ENCODE results near the gene PTPRS.

PTPRS gene

GRCh38 chr19:5321851-5322681 is 18.5 kb downstream of the PTPRS start (continued):
- TF ChIP-seq, protein P1, sequence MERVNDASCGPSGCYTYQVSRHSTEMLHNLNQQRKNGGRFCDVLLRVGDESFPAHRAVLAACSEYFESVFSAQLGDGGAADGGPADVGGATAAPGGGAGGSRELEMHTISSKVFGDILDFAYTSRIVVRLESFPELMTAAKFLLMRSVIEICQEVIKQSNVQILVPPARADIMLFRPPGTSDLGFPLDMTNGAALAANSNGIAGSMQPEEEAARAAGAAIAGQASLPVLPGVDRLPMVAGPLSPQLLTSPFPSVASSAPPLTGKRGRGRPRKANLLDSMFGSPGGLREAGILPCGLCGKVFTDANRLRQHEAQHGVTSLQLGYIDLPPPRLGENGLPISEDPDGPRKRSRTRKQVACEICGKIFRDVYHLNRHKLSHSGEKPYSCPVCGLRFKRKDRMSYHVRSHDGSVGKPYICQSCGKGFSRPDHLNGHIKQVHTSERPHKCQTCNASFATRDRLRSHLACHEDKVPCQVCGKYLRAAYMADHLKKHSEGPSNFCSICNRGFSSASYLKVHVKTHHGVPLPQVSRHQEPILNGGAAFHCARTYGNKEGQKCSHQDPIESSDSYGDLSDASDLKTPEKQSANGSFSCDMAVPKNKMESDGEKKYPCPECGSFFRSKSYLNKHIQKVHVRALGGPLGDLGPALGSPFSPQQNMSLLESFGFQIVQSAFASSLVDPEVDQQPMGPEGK (tag by site-specific recombination; IDR thresholded peaks at IDR 0.05) = no peak
- TF ChIP-seq ZSCAN5A (tag by site-specific recombination; IDR thresholded peaks at IDR 0.05) = no peak
- TF ChIP-seq ZNF239 (tag by site-specific recombination; IDR thresholded peaks at IDR 0.05) = no peak
- TF ChIP-seq, protein P2, sequence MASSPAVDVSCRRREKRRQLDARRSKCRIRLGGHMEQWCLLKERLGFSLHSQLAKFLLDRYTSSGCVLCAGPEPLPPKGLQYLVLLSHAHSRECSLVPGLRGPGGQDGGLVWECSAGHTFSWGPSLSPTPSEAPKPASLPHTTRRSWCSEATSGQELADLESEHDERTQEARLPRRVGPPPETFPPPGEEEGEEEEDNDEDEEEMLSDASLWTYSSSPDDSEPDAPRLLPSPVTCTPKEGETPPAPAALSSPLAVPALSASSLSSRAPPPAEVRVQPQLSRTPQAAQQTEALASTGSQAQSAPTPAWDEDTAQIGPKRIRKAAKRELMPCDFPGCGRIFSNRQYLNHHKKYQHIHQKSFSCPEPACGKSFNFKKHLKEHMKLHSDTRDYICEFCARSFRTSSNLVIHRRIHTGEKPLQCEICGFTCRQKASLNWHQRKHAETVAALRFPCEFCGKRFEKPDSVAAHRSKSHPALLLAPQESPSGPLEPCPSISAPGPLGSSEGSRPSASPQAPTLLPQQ (tag by site-specific recombination; IDR thresholded peaks at IDR 0.05) = no peak
- no peak for TF ChIP-seq ZBTB1 (tag by site-specific recombination; IDR thresholded peaks at IDR 0.05)
- TF ChIP-seq SCRT2 (tag by site-specific recombination; IDR thresholded peaks at IDR 0.05) = no peak
- TF ChIP-seq ZNF341 (tag by site-specific recombination; IDR thresholded peaks at IDR 0.05; ENCODE audit: low read depth) = no peak
- TF ChIP-seq ZFHX2 (tag by site-specific recombination; conservative IDR thresholded peaks at IDR 0.05) = peak; percentile 51
- TF ChIP-seq ZSCAN16 (tag by site-specific recombination; IDR thresholded peaks at IDR 0.05) = no peak
- TF ChIP-seq YY1 (tag by site-specific recombination; IDR thresholded peaks at IDR 0.05) = no peak
- TF ChIP-seq IKZF3 (tag by site-specific recombination; IDR thresholded peaks at IDR 0.05) = no peak
- no peak for TF ChIP-seq ZNF362 (tag by site-specific recombination; IDR thresholded peaks at IDR 0.05)
- TF ChIP-seq ZNF394 (tag by site-specific recombination; IDR thresholded peaks at IDR 0.05; ENCODE audit: borderline replicate concordance) = no peak
- no peak for TF ChIP-seq OVOL3 (tag by site-specific recombination; IDR thresholded peaks at IDR 0.05)
- no peak for TF ChIP-seq ZNF48 (tag by site-specific recombination; IDR thresholded peaks at IDR 0.05)
- no peak for TF ChIP-seq ZNF621 (tag by site-specific recombination; IDR thresholded peaks at IDR 0.05)
- TF ChIP-seq, protein P3, sequence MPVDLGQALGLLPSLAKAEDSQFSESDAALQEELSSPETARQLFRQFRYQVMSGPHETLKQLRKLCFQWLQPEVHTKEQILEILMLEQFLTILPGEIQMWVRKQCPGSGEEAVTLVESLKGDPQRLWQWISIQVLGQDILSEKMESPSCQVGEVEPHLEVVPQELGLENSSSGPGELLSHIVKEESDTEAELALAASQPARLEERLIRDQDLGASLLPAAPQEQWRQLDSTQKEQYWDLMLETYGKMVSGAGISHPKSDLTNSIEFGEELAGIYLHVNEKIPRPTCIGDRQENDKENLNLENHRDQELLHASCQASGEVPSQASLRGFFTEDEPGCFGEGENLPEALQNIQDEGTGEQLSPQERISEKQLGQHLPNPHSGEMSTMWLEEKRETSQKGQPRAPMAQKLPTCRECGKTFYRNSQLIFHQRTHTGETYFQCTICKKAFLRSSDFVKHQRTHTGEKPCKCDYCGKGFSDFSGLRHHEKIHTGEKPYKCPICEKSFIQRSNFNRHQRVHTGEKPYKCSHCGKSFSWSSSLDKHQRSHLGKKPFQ (tag by site-specific recombination; IDR thresholded peaks at IDR 0.05) = no peak
- no peak for TF ChIP-seq ZNF529 (tag by site-specific recombination; IDR thresholded peaks at IDR 0.05; ENCODE audit: insufficient replicate concordance)
- TF ChIP-seq ZNF211 (tag by site-specific recombination; IDR thresholded peaks at IDR 0.05; ENCODE audit: low read depth) = no peak
- no peak for TF ChIP-seq ZNF76 (tag by site-specific recombination; IDR thresholded peaks at IDR 0.05; ENCODE audit: borderline replicate concordance, low read depth)
- TF ChIP-seq EGR2 (tag by site-specific recombination; IDR thresholded peaks at IDR 0.05; ENCODE audit: low read depth) = peak; percentile 48
- TF ChIP-seq, protein P4, sequence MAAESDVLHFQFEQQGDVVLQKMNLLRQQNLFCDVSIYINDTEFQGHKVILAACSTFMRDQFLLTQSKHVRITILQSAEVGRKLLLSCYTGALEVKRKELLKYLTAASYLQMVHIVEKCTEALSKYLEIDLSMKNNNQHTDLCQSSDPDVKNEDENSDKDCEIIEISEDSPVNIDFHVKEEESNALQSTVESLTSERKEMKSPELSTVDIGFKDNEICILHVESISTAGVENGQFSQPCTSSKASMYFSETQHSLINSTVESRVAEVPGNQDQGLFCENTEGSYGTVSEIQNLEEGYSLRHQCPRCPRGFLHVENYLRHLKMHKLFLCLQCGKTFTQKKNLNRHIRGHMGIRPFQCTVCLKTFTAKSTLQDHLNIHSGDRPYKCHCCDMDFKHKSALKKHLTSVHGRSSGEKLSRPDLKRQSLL (tag by site-specific recombination; IDR thresholded peaks at IDR 0.05) = no peak
- no peak for TF ChIP-seq ZNF776 (tag by site-specific recombination; IDR thresholded peaks at IDR 0.05; ENCODE audit: borderline replicate concordance)
- no peak for TF ChIP-seq ZNF155 (tag by site-specific recombination; IDR thresholded peaks at IDR 0.05)
- peak; percentile 87 for TF ChIP-seq ZNF768 (tag by site-specific recombination; IDR thresholded peaks at IDR 0.05)
- TF ChIP-seq ZBTB8A (tag by site-specific recombination; IDR thresholded peaks at IDR 0.05) = peak; percentile 18; the same call in 1 of the 2 replicates
- TF ChIP-seq YY2 (tag by site-specific recombination; IDR thresholded peaks at IDR 0.05) = no peak
- no peak for TF ChIP-seq ZNF223 (tag by site-specific recombination; IDR thresholded peaks at IDR 0.05)
- TF ChIP-seq ZNF639 (tag by site-specific recombination; IDR thresholded peaks at IDR 0.05) = no peak
